IPS-18c (cell line): ENCODE results near the gene NUP42.

Experiments used
- H3K4me3 ChIP-seq: 2 replicates; pipeline ENCODE4 v1.7.0; 2013; ENCODE audit warnings: low read depth, mild to moderate bottlenecking, low read length, moderate library complexity; ENCODE audit not compliant: insufficient read depth
- H3K9me3 ChIP-seq: one replicate; pipeline ENCODE4 v1.6.1; 2013; ENCODE audit warnings: mild to moderate bottlenecking, low read length, moderate library complexity; ENCODE audit not compliant: control insufficient read depth, insufficient read depth

NUP42 gene

DNA sequence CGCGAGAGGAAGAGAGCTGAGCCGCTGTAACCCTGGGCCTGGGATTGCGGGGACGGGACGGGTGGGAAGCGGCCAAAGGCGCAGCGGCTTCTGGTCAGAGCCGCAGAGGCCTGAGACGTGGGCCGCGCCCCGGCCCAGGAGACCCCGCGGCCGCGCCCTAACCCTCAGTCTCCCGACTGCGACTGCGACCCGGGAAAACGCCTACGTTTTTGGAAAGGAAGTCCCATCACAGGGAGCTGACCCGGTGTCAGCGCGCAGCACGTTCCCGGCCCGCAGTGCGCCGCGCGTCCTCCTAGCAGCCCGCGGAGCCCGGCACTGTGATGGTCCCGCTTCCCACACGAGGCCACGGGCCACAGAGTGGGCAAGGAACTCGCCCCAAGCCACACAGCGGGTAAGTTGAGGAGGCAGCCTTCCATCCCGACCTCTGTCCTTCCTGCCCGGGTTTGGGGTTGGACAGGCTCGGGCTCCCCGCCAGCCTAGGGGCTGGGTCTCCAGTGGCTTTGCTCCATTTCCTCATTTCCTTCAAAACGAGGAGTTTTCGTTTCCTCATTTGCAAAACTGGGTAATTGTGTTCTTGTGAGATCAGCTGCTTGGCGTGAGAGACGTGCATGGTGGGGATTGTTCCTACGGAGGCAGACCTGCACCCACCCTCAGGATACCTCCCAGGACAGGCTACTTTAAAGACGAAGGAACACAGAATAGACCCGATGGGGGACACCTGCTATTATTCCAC, 65.9 kb downstream of the NUP42 start:
- peak overlapping the region; percentile 17; the same call in 1 of the 2 replicates for H3K4me3 ChIP-seq

GRCh38 chr7:23249486-23249885, 67.6 kb downstream of the NUP42 start:
- Histone ChIP-seq H3K9me3 (no peaks in the 10 kb centered on the region), H3K4me3 (no peak overlapping the region)

More for the DNA sequence above, 65.9 kb downstream of the NUP42 start:
- H3K9me3 ChIP-seq, result no peaks in the 10 kb centered on the region
